ENCODE measurements around the gene GJB2.

GRCh38 chr13:20151612-20152011 is 41.1 kb downstream of the GJB2 start:
- no peak for TF ChIP-seq POLR2AphosphoS5 (IDR thresholded peaks at IDR 0.05)
- TF ChIP-seq, protein P1, sequence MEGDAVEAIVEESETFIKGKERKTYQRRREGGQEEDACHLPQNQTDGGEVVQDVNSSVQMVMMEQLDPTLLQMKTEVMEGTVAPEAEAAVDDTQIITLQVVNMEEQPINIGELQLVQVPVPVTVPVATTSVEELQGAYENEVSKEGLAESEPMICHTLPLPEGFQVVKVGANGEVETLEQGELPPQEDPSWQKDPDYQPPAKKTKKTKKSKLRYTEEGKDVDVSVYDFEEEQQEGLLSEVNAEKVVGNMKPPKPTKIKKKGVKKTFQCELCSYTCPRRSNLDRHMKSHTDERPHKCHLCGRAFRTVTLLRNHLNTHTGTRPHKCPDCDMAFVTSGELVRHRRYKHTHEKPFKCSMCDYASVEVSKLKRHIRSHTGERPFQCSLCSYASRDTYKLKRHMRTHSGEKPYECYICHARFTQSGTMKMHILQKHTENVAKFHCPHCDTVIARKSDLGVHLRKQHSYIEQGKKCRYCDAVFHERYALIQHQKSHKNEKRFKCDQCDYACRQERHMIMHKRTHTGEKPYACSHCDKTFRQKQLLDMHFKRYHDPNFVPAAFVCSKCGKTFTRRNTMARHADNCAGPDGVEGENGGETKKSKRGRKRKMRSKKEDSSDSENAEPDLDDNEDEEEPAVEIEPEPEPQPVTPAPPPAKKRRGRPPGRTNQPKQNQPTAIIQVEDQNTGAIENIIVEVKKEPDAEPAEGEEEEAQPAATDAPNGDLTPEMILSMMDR (IDR thresholded peaks at IDR 0.05), result no peak
- no peak for TF ChIP-seq POLR2A (IDR thresholded peaks at IDR 0.05)
